Hindlimb muscle (tissue), 1 donor: ENCODE results near the gene PIEZO1. TPM values are rescaled to one million over a fixed set of nuclear protein-coding genes. Genes with fewer than 3 reads are reported as not detected.

Experiments used
- polyA plus RNA-seq: library from polyadenylated mRNA; unstranded; fragments of 120-200 nt; gene quantifications from one replicate; pipeline ENCODE4 v1.2.1, GENCODE V29; 2013; ENCODE audit not compliant: insufficient read length

The PIEZO1 gene
- polyA plus RNA-seq, 1 donor: 71.1 TPM

Other genes starting within 250 kb of the PIEZO1 start
- gene ZC3H18, start 214.8 kb downstream of the PIEZO1 start, polyA plus RNA-seq: 34.0 TPM
- gene IL17C, start 146.6 kb downstream of the PIEZO1 start, polyA plus RNA-seq: not detected
- gene CYBA, start 134.2 kb downstream of the PIEZO1 start, polyA plus RNA-seq: 52.9 TPM
- 27.3 TPM for gene MVD, start 122.1 kb downstream of the PIEZO1 start, polyA plus RNA-seq
- 6.4 TPM for gene SNAI3, start 98.7 kb downstream of the PIEZO1 start, polyA plus RNA-seq
- gene RNF166, start 78.8 kb downstream of the PIEZO1 start, polyA plus RNA-seq: 14.6 TPM
- 13.3 TPM for gene CTU2, start 78.7 kb downstream of the PIEZO1 start, polyA plus RNA-seq
- gene CDT1, start 18.6 kb upstream of the PIEZO1 start, polyA plus RNA-seq: 8.5 TPM
- gene APRT, start 26.7 kb upstream of the PIEZO1 start, polyA plus RNA-seq: 60.7 TPM
- 20.1 TPM for gene GALNS, start 71.7 kb upstream of the PIEZO1 start, polyA plus RNA-seq
- 51.7 TPM for gene TRAPPC2L, start 71.9 kb upstream of the PIEZO1 start, polyA plus RNA-seq
- not detected for gene PABPN1L, start 81.4 kb upstream of the PIEZO1 start, polyA plus RNA-seq
- gene CBFA2T3, start 192.0 kb upstream of the PIEZO1 start, polyA plus RNA-seq: 23.2 TPM